Neural crest cell (in vitro differentiated cells): Measurements from ENCODE around the gene MEIS3. TPM values are rescaled to one million over a fixed set of nuclear protein-coding genes. Genes with fewer than 3 reads are reported as not detected.

Experiments used
- DNase-seq: peaks from one replicate; pipeline ENCODE4 v3.0.0; 2021; ENCODE audit warnings: low read depth, mixed read lengths, low spot score
- H3K27ac Mint-ChIP-seq: one replicate; pipeline ENCODE4 v1.8.0; 2021; ENCODE audit warnings: mild to moderate bottlenecking, mixed read lengths; ENCODE audit not compliant: unreplicated experiment
- H3K27me3 Mint-ChIP-seq: 2 replicates; pipeline ENCODE4 v1.8.0; 2021; ENCODE audit warnings: low read depth, mild to moderate bottlenecking, mixed read lengths
- H3K36me3 Mint-ChIP-seq: 2 replicates; pipeline ENCODE4 v1.8.0; 2021; ENCODE audit warnings: low read depth, mild to moderate bottlenecking, mixed read lengths
- H3K4me1 Mint-ChIP-seq: 2 replicates; pipeline ENCODE4 v1.8.0; 2021; ENCODE audit warnings: mixed read lengths
- H3K4me3 Mint-ChIP-seq: one replicate; pipeline ENCODE4 v1.8.0; 2021; ENCODE audit warnings: mild to moderate bottlenecking, mixed read lengths
- H3K9me3 Mint-ChIP-seq: 2 replicates; pipeline ENCODE4 v1.8.0; 2021; ENCODE audit warnings: mixed read lengths
- CTCF ChIP-seq: fragments of 200-600 bp; sonication (generic); conservative IDR thresholded peaks from 2 replicates; pipeline ENCODE4 v1.5.0; 2021; ENCODE audit warnings: antibody characterized with exemption, mild to moderate bottlenecking
- total RNA-seq: library from RNA; stranded (reverse); gene quantifications from 2 replicates; pipeline ENCODE4 v1.2.1, GENCODE V29; 2021

The MEIS3 gene
- total RNA-seq, 1 donor from 2014 or later: 99.9 TPM

GRCh38 chr19:47406711-47407416, 12.5 kb downstream of the MEIS3 start:
- Mint-ChIP-seq H3K4me3 (no peak overlapping the region), H3K27ac (no peak overlapping the region), H3K27me3 (no peaks in the 10 kb centered on the region), H3K9me3 (no peaks in the 10 kb centered on the region), H3K4me1 (peaks cover 4% of the 10 kb centered on the region), H3K36me3 (peaks cover 18% of the 10 kb centered on the region)
- TF ChIP-seq CTCF: no peak
- no peak for DNase-seq

- H3K4me3 Mint-ChIP-seq: no peak overlapping the region
- no peaks in the 10 kb centered on the region for H3K9me3 Mint-ChIP-seq
- no peak for DNase-seq
- H3K27me3 Mint-ChIP-seq: no peaks in the 10 kb centered on the region
- peaks cover 18% of the 10 kb centered on the region for H3K36me3 Mint-ChIP-seq
- H3K4me1 Mint-ChIP-seq: peaks cover 4% of the 10 kb centered on the region
- H3K27ac Mint-ChIP-seq: no peak overlapping the region
- TF ChIP-seq CTCF: no peak
These were observed 13.4 kb downstream of the MEIS3 start for GRCh38 chr19:47405854-47406417.

- TF ChIP-seq CTCF: no peak
- no peak overlapping the region for H3K4me3 Mint-ChIP-seq
- H3K4me1 Mint-ChIP-seq: peaks cover 4% of the 10 kb centered on the region
- no peaks in the 10 kb centered on the region for H3K9me3 Mint-ChIP-seq
- peaks cover 18% of the 10 kb centered on the region for H3K36me3 Mint-ChIP-seq
- no peak for DNase-seq
- no peaks in the 10 kb centered on the region for H3K27me3 Mint-ChIP-seq
- H3K27ac Mint-ChIP-seq: no peak overlapping the region
These were observed 14.2 kb downstream of the MEIS3 start for GRCh38 chr19:47405197-47405550.

GRCh38 chr19:47404334-47405196, 14.8 kb downstream of the MEIS3 start:
- H3K27ac Mint-ChIP-seq: no peak overlapping the region
- H3K9me3 Mint-ChIP-seq: no peaks in the 10 kb centered on the region
- peaks cover 4% of the 10 kb centered on the region for H3K4me1 Mint-ChIP-seq
- no peak for TF ChIP-seq CTCF
- no peaks in the 10 kb centered on the region for H3K27me3 Mint-ChIP-seq
- H3K36me3 Mint-ChIP-seq: peaks cover 18% of the 10 kb centered on the region
- DNase-seq: no peak
- H3K4me3 Mint-ChIP-seq: no peak overlapping the region

GRCh38 chr19:47402504-47402903, 16.8 kb downstream of the MEIS3 start:
- H3K4me1 Mint-ChIP-seq: peaks cover 15% of the 10 kb centered on the region
- TF ChIP-seq CTCF: no peak
- DNase-seq: no peak
- H3K36me3 Mint-ChIP-seq: peaks cover 6% of the 10 kb centered on the region
- no peaks in the 10 kb centered on the region for H3K9me3 Mint-ChIP-seq
- peaks cover 3% of the 10 kb centered on the region for H3K27me3 Mint-ChIP-seq
- no peak overlapping the region for H3K27ac Mint-ChIP-seq
- no peak overlapping the region for H3K4me3 Mint-ChIP-seq
